Measurements from ENCODE around the gene AAGAB. TPM values are rescaled to one million over a fixed set of nuclear protein-coding genes. Genes with fewer than 3 reads are reported as not detected.

AAGAB gene
- total RNA-seq, 1 experiment from 2014 or later = 40.1 TPM

GRCh38 chr15:67167091-67167490, 87.4 kb downstream of the AAGAB start:
- Histone ChIP-seq H2AK5ac (ENCODE audit: insufficient read length, low read length) (no peak overlapping the region), H3K56ac (ENCODE audit: insufficient read length, low read depth, low read length) (no peak overlapping the region), H2BK5ac (ENCODE audit: insufficient read length, low read length) (no peak overlapping the region), H4K5ac (ENCODE audit: insufficient read length, low read depth, low read length) (no peak overlapping the region), H2BK15ac (ENCODE audit: low read depth, low read length) (no peak overlapping the region), H3K23me2 (ENCODE audit: insufficient read length, low read depth, low read length, poor library complexity, severe bottlenecking) (no peaks in the 10 kb centered on the region), H2BK120ac (ENCODE audit: low read depth, low read length, poor library complexity, severe bottlenecking) (no peak overlapping the region), H3K4me2 (ENCODE audit: insufficient read depth, insufficient read length, low read length) (no peak overlapping the region), H2BK20ac (ENCODE audit: low read depth, low read length, poor library complexity, severe bottlenecking) (no peak overlapping the region), H4K20me1 (ENCODE audit: control insufficient read depth, insufficient read depth, insufficient read length) (no peaks in the 10 kb centered on the region), H3K9me3 (ENCODE audit: control insufficient read depth, low read depth, low read length) (no peaks in the 10 kb centered on the region), H2BK12ac (ENCODE audit: insufficient read length, low read depth, low read length) (no peak overlapping the region), H3K14ac (ENCODE audit: insufficient read depth, low read length) (no peak overlapping the region), H3K27ac (ENCODE audit: insufficient read length, low read depth, low read length) (no peak overlapping the region), H3K4ac (ENCODE audit: low read depth, low read length) (no peak overlapping the region), H3K27me3 (ENCODE audit: insufficient read depth, low read length) (no peaks in the 10 kb centered on the region), H3K4me1 (ENCODE audit: insufficient read depth, low read length) (peaks cover 10% of the 10 kb centered on the region; the same call in 1 of the 2 replicates), H3K23ac (ENCODE audit: insufficient read length, low read depth, low read length) (no peak overlapping the region), H4K91ac (ENCODE audit: insufficient read length, low read depth, low read length) (no peak overlapping the region), H4K8ac (replicated peaks; ENCODE audit: insufficient read length, low read depth, low read length) (no peak overlapping the region), H2AFZ (ENCODE audit: low read length) (no peak overlapping the region), H3K9ac (ENCODE audit: extremely low read depth, insufficient read length, low read length) (no peak overlapping the region), H3T11ph (ENCODE audit: low read length) (no peak overlapping the region), H3K18ac (ENCODE audit: insufficient read length, low read depth, low read length) (no peak overlapping the region), H3K79me2 (ENCODE audit: insufficient read depth, low read length) (no peaks in the 10 kb centered on the region), H3K79me1 (ENCODE audit: insufficient read depth, low read depth, low read length, poor library complexity, severe bottlenecking) (no peaks in the 10 kb centered on the region)
- H3K27me3 Mint-ChIP-seq (ENCODE audit: low read depth) = no peaks in the 10 kb centered on the region; the same call in 1 of the 2 replicates
- peaks cover 10 to 43% (median 21%) of the 10 kb centered on the region in 3 experiments for H3K36me3 Mint-ChIP-seq (ENCODE audit: insufficient read depth in 1 of 3, low read depth in 3 of 3)
- peak overlapping the region in 1 of 3 experiments; percentile 77; a peak in 2 of 7 replicates for H3K27ac Mint-ChIP-seq
- no peak for TF ChIP-seq CTCF (conservative IDR thresholded peaks at IDR 0.05)
- peaks cover 49 to 50% of the 10 kb centered on the region in 2 experiments for H3K4me1 Mint-ChIP-seq
- no CpG with 5 or more reads among the region's 4 CpGs for WGBS (ENCODE audit: extremely low coverage, insufficient read length, low lambda C conversion rate)
- peak overlapping the region in 1 of 2 experiments; percentile 26; a peak in 1 of 5 replicates for H3K4me3 Mint-ChIP-seq
- no peaks in the 10 kb centered on the region; a peak in 2 of 5 replicates for H3K9me3 Mint-ChIP-seq
- DNase-seq = no peak
